8988T (cell line): ENCODE measurements around the gene KRTAP10-4.
"Not testable (repeated sequence)": the region's sequence is repeated elsewhere in the genome, so short reads cannot be mapped to it uniquely, and the experiment has no call there.

Experiments
- DNase-seq: peaks from one replicate; pipeline ENCODE4 v3.0.0; 2011

Gene KRTAP10-4

GRCh38 chr21:44580231-44580821 lies 6.8 kb downstream of the KRTAP10-4 start, which contains the start of gene KRTAP10-5:
KRTAP10-5 (minus strand) TSS chr21:44580604; CDS start chr21:44580578, 26 bp downstream.
- DNase-seq, result not testable (repeated sequence)

GRCh38 chr21:44581158-44581557 lies 7.6 kb downstream of the KRTAP10-4 start:
- no peak for DNase-seq

- DNase-seq, result no peak
Measured at GRCh38 chr21:44582055-44582454, 8.5 kb downstream of the KRTAP10-4 start.

- no peak for DNase-seq
Measured at GRCh38 chr21:44583089-44583799, 9.7 kb downstream of the KRTAP10-4 start.

GRCh38 chr21:44583800-44584147 lies 10.2 kb downstream of the KRTAP10-4 start:
- no peak for DNase-seq

- no peak for DNase-seq
Measured at GRCh38 chr21:44585892-44586291, 12.4 kb downstream of the KRTAP10-4 start.

- no peak for DNase-seq
Measured at GRCh38 chr21:44589094-44589493, 15.6 kb downstream of the KRTAP10-4 start.

GRCh38 chr21:44589586-44590305 lies 16.2 kb downstream of the KRTAP10-4 start:
- no peak for DNase-seq

GRCh38 chr21:44590311-44590721 lies 16.8 kb downstream of the KRTAP10-4 start:
- no peak for DNase-seq

GRCh38 chr21:44590897-44591800 lies 17.6 kb downstream of the KRTAP10-4 start:
- DNase-seq, result not testable (repeated sequence)

- not testable (repeated sequence) for DNase-seq
Measured at GRCh38 chr21:44591801-44592130, 18.2 kb downstream of the KRTAP10-4 start.

- DNase-seq, result no peak
Measured at GRCh38 chr21:44592446-44593311, 19.1 kb downstream of the KRTAP10-4 start, which contains the start of gene KRTAP10-6. KRTAP10-6 (minus strand) TSS chr21:44592505; CDS start chr21:44592484, 21 bp downstream.

GRCh38 chr21:44593598-44594405 lies 20.3 kb downstream of the KRTAP10-4 start:
- no peak for DNase-seq

- no peak for DNase-seq
Measured at GRCh38 chr21:44594406-44594916, 20.9 kb downstream of the KRTAP10-4 start.

GRCh38 chr21:44595524-44595923 lies 22.0 kb downstream of the KRTAP10-4 start:
- DNase-seq, result no peak

GRCh38 chr21:44596068-44596725 lies 22.7 kb downstream of the KRTAP10-4 start:
- DNase-seq, result no peak

GRCh38 chr21:44598061-44598460 lies 24.5 kb downstream of the KRTAP10-4 start:
- no peak for DNase-seq

- no peak for DNase-seq
Measured at GRCh38 chr21:44599264-44600029, 25.9 kb downstream of the KRTAP10-4 start.
